Stomach (tissue), 4 donors: ENCODE results near the gene NIT2.

Experiments
- POLR2A ChIP-seq, 4 donors: fragments of 450-650 bp; IDR thresholded peaks; one replicate each; pipeline ENCODE4 v1.6.1; 2016; ENCODE audit warnings: antibody characterized with exemption in 4 of 4, control low read depth in 2 of 4, mild to moderate bottlenecking in 1 of 4, moderate library complexity in 1 of 4
- TF ChIP-seq, protein P1 (sequence below), 7 experiments: fragments of 450-650 bp in 4 of 7; fragments of 200-600 bp in 3 of 7; sonication (generic) in 3 of 7; IDR thresholded peaks; one replicate each; pipeline ENCODE4 v1.5.1; 2016 to 2019; ENCODE audit warnings: antibody characterized with exemption in 7 of 7, control low read depth in 2 of 7, mild to moderate bottlenecking in 1 of 7

DNA sequence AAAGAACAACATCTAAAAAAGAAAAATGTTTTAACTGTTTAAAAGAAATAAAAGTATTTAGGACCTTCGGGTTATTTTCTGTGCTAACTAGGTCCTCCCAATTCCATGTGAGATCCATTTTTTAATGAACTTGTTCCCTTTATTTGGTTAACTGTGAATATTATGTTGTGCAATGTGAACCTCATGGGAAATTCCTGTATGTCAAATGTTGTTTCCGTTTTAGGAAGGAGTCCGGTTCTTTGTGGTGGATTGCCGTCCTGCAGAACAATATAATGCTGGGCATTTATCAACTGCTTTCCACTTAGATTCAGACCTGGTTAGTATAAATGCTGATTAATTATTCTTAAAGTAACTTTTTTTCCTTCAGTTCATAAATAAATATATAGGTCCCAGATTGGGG, 35.5 kb upstream of the NIT2 start:
- TF ChIP-seq, protein P1, sequence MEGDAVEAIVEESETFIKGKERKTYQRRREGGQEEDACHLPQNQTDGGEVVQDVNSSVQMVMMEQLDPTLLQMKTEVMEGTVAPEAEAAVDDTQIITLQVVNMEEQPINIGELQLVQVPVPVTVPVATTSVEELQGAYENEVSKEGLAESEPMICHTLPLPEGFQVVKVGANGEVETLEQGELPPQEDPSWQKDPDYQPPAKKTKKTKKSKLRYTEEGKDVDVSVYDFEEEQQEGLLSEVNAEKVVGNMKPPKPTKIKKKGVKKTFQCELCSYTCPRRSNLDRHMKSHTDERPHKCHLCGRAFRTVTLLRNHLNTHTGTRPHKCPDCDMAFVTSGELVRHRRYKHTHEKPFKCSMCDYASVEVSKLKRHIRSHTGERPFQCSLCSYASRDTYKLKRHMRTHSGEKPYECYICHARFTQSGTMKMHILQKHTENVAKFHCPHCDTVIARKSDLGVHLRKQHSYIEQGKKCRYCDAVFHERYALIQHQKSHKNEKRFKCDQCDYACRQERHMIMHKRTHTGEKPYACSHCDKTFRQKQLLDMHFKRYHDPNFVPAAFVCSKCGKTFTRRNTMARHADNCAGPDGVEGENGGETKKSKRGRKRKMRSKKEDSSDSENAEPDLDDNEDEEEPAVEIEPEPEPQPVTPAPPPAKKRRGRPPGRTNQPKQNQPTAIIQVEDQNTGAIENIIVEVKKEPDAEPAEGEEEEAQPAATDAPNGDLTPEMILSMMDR (IDR thresholded peaks at IDR 0.05): no peak
- TF ChIP-seq POLR2A (IDR thresholded peaks at IDR 0.05): no peak
